T-helper 22 cell (primary cell): ENCODE results near the gene CSNK1E.

Source experiments
- DNase-seq: peaks from one replicate; pipeline ENCODE4 v3.0.0-alpha.2; 2020; ENCODE audit warnings: low read depth

Gene CSNK1E

GRCh38 chr22:38273135-38273826 is 44.0 kb downstream of the CSNK1E start:
- DNase-seq, result no peak

GRCh38 chr22:38272373-38273134 is 44.7 kb downstream of the CSNK1E start, which contains the start of gene TMEM184B:
TSS of gene TMEM184B (minus strand) at chr22:38273010. CDS start at chr22:38247961, 25,049 bp downstream.
- DNase-seq, result peak; percentile 70

GRCh38 chr22:38271927-38272372 is 45.3 kb downstream of the CSNK1E start:
- DNase-seq, result no peak

- DNase-seq, result no peak
Observed at GRCh38 chr22:38271101-38271500, 46.1 kb downstream of the CSNK1E start.

- DNase-seq, result no peak
Observed at GRCh38 chr22:38270091-38270992, 46.9 kb downstream of the CSNK1E start.

GRCh38 chr22:38269466-38269865 is 47.8 kb downstream of the CSNK1E start:
- no peak for DNase-seq

- peak; percentile 54 for DNase-seq
Observed at GRCh38 chr22:38267086-38267485, 50.1 kb downstream of the CSNK1E start.

- no peak for DNase-seq
Observed at GRCh38 chr22:38266120-38266519, 51.1 kb downstream of the CSNK1E start.

GRCh38 chr22:38264322-38264843 is 52.9 kb downstream of the CSNK1E start:
- DNase-seq, result no peak

GRCh38 chr22:38262051-38262795 is 55.0 kb downstream of the CSNK1E start:
- no peak for DNase-seq

- DNase-seq, result no peak
Observed at GRCh38 chr22:38260761-38261681, 56.2 kb downstream of the CSNK1E start.

GRCh38 chr22:38259370-38259769 is 57.9 kb downstream of the CSNK1E start:
- DNase-seq, result no peak

GRCh38 chr22:38258895-38259294 is 58.3 kb downstream of the CSNK1E start:
- no peak for DNase-seq

- no peak for DNase-seq
Observed at GRCh38 chr22:38257650-38258250, 59.5 kb downstream of the CSNK1E start.

- no peak for DNase-seq
Observed at GRCh38 chr22:38257181-38257580, 60.1 kb downstream of the CSNK1E start.

- DNase-seq, result no peak
Observed at GRCh38 chr22:38255697-38256096, 61.5 kb downstream of the CSNK1E start.

- no peak for DNase-seq
Observed at GRCh38 chr22:38251341-38251692, 65.9 kb downstream of the CSNK1E start.

GRCh38 chr22:38250643-38251340 is 66.4 kb downstream of the CSNK1E start:
- DNase-seq, result no peak
